Measurements from ENCODE around the gene TFG.

The TFG gene

DNA sequence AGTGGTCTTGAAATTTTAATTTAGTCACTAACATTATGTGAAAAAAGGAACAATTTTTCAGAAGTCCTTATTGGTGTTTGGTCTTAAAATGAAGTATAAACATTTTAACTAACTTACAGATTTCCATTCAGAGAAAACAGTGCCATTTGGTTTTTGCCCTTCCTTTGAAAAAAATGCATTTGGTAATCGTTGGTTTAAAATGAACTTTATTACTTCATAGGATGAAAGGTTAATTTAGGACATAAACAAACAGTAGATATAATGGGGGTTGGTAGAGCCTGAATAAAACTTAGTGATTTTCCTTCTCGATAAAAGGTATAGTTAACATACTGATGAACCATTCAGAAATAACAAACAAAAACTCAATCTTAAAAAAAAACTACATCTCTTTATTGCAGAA lies 39.7 kb downstream of the TFG start:
- WGBS, 2 experiments: 91 to 100% methylated on average over 1 of the region's 2 CpGs
- H3K9me3 ChIP-seq (ENCODE audit: control insufficient read depth, low read length): no peaks in the 10 kb centered on the region
- H3K36me3 ChIP-seq (ENCODE audit: control insufficient read depth, insufficient read depth, low read length): peaks cover 8% of the 10 kb centered on the region
- H3K4me1 ChIP-seq (ENCODE audit: control insufficient read depth, insufficient read depth, low read length): no peaks in the 10 kb centered on the region
- no peak overlapping the region for H3K27ac ChIP-seq (ENCODE audit: insufficient read depth, low read depth, low read length, poor library complexity, severe bottlenecking)
- no peaks in the 10 kb centered on the region for H3K27me3 ChIP-seq (ENCODE audit: control insufficient read depth, insufficient read depth, low read length, poor library complexity, severe bottlenecking)
- no peak overlapping the region for H3K4me3 ChIP-seq (ENCODE audit: insufficient read depth, low read depth, low read length)

DNA sequence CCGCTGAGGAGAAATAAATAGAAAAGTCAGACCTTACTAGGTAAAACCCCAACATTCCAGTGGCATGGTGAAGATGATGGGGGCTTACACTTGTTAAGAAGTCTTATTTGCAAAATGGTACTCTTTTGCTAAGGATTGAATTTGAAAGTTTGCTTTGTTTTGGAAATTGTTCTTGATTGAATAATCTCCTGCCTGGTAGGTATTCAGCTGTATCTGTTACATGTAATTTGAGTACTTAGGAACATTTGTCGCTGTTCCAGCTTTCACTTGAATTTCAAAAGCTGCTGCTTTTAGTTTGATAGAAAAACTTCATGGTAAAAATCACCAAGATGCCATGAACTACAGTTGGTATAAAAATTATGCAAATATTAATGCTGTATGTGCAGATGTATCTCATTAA lies 44.6 kb downstream of the TFG start:
- no peaks in the 10 kb centered on the region for H3K36me3 ChIP-seq (ENCODE audit: control insufficient read depth, insufficient read depth, low read length)
- no peak overlapping the region for H3K27ac ChIP-seq (ENCODE audit: insufficient read depth, low read depth, low read length, poor library complexity, severe bottlenecking)
- H3K9me3 ChIP-seq (ENCODE audit: control insufficient read depth, low read length): no peaks in the 10 kb centered on the region
- no peaks in the 10 kb centered on the region for H3K4me1 ChIP-seq (ENCODE audit: control insufficient read depth, insufficient read depth, low read length)
- WGBS, 2 experiments: 78% methylated on average over 2 of the region's 2 CpGs
- H3K4me3 ChIP-seq (ENCODE audit: insufficient read depth, low read depth, low read length): no peak overlapping the region
- H3K27me3 ChIP-seq (ENCODE audit: control insufficient read depth, insufficient read depth, low read length, poor library complexity, severe bottlenecking): no peaks in the 10 kb centered on the region

DNA sequence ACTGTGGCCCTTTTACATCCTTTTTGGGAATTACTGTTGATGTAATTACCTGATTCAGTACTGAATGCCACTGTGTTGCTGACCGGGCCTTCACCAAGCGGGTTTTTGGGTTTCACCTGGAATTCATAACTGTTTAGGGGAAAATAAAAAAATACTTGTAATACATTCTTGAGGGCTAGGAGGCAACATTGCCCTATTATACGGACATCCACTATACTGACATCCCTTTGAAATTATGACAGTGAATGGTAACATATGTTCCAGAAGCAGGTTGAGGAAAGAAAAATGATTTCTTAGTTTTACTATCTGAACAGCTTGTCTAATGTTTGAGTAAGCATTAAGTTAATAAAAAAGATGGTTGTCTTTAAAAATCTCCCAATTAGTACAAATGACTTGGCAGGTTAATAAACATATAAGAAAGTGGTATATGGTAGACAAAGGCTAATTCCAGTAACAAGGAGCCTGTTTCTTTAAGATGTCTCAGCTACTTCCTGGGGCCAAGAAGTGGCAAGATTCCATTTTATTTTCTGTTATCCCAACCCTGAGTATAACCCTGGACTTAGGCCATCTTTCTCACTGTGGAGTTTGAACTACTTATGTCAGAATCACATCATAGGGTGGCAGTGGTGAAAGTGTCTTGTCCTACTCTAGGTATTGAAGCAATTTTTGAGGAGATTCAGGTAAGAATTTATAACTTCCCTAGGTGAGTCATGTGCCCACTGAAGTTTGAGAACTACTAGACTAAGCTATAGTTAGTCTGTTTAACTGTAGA lies 45.5 kb downstream of the TFG start:
- Histone ChIP-seq H3K4me3 (ENCODE audit: insufficient read depth, low read depth, low read length) (no peak overlapping the region), H3K27ac (ENCODE audit: insufficient read depth, low read depth, low read length, poor library complexity, severe bottlenecking) (no peak overlapping the region), H3K9me3 (ENCODE audit: control insufficient read depth, low read length) (no peaks in the 10 kb centered on the region), H3K36me3 (ENCODE audit: control insufficient read depth, insufficient read depth, low read length) (no peaks in the 10 kb centered on the region), H3K27me3 (ENCODE audit: control insufficient read depth, insufficient read depth, low read length, poor library complexity, severe bottlenecking) (no peaks in the 10 kb centered on the region), H3K4me1 (ENCODE audit: control insufficient read depth, insufficient read depth, low read length) (no peaks in the 10 kb centered on the region)
- WGBS, 2 experiments: 78% methylated on average over 3 of the region's 3 CpGs; no CpG with 5 or more reads in 1 of the 2 experiments

- no peaks in the 10 kb centered on the region for H3K27me3 ChIP-seq (ENCODE audit: control insufficient read depth, insufficient read depth, low read length, poor library complexity, severe bottlenecking)
- H3K4me3 ChIP-seq (ENCODE audit: insufficient read depth, low read depth, low read length): no peak overlapping the region
- H3K27ac ChIP-seq (ENCODE audit: insufficient read depth, low read depth, low read length, poor library complexity, severe bottlenecking): no peak overlapping the region
- WGBS, 2 experiments: 86 to 90% methylated on average over 1 to 2 of the region's 2 CpGs
- no peaks in the 10 kb centered on the region for H3K36me3 ChIP-seq (ENCODE audit: control insufficient read depth, insufficient read depth, low read length)
- H3K9me3 ChIP-seq (ENCODE audit: control insufficient read depth, low read length): no peaks in the 10 kb centered on the region
- no peaks in the 10 kb centered on the region for H3K4me1 ChIP-seq (ENCODE audit: control insufficient read depth, insufficient read depth, low read length)
These were observed 47.1 kb downstream of the TFG start for GRCh38 chr3:100756441-100756840.

- 86 to 89% methylated on average over 3 of the region's 3 CpGs for WGBS, 2 experiments
- Histone ChIP-seq H3K36me3 (ENCODE audit: control insufficient read depth, insufficient read depth, low read length) (no peaks in the 10 kb centered on the region), H3K4me1 (ENCODE audit: control insufficient read depth, insufficient read depth, low read length) (no peaks in the 10 kb centered on the region), H3K4me3 (ENCODE audit: insufficient read depth, low read depth, low read length) (no peak overlapping the region), H3K9me3 (ENCODE audit: control insufficient read depth, low read length) (no peaks in the 10 kb centered on the region), H3K27me3 (ENCODE audit: control insufficient read depth, insufficient read depth, low read length, poor library complexity, severe bottlenecking) (no peaks in the 10 kb centered on the region), H3K27ac (ENCODE audit: insufficient read depth, low read depth, low read length, poor library complexity, severe bottlenecking) (no peak overlapping the region)
These were observed 49.9 kb downstream of the TFG start for GRCh38 chr3:100759159-100759558.

DNA sequence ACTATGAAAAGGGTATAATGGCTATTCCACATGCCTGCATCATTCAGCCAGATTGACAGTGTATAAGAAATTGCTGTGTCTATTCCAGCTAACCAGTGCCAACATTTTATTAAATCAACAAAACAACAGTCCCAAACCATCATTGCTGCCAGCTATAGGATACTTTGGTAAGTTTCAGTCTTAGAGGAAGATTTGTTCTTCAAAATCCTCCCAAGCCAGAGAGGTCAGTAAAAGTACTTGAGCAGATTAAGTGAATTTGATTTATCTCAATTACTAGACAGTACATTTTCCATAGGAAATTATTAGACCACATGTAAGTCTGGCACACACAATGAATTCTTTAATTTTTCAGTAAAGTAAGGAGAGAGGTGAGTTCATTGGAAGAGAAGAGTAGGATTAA lies 50.7 kb downstream of the TFG start:
- no peaks in the 10 kb centered on the region for H3K9me3 ChIP-seq (ENCODE audit: control insufficient read depth, low read length)
- H3K36me3 ChIP-seq (ENCODE audit: control insufficient read depth, insufficient read depth, low read length): no peaks in the 10 kb centered on the region
- H3K4me3 ChIP-seq (ENCODE audit: insufficient read depth, low read depth, low read length): no peak overlapping the region
- H3K27me3 ChIP-seq (ENCODE audit: control insufficient read depth, insufficient read depth, low read length, poor library complexity, severe bottlenecking): no peaks in the 10 kb centered on the region
- H3K4me1 ChIP-seq (ENCODE audit: control insufficient read depth, insufficient read depth, low read length): no peaks in the 10 kb centered on the region
- H3K27ac ChIP-seq (ENCODE audit: insufficient read depth, low read depth, low read length, poor library complexity, severe bottlenecking): no peak overlapping the region

GRCh38 chr3:100760377-100760776 lies 51.1 kb downstream of the TFG start:
- Histone ChIP-seq H3K4me1 (ENCODE audit: control insufficient read depth, insufficient read depth, low read length) (no peaks in the 10 kb centered on the region), H3K9me3 (ENCODE audit: control insufficient read depth, low read length) (no peaks in the 10 kb centered on the region), H3K27me3 (ENCODE audit: control insufficient read depth, insufficient read depth, low read length, poor library complexity, severe bottlenecking) (no peaks in the 10 kb centered on the region), H3K36me3 (ENCODE audit: control insufficient read depth, insufficient read depth, low read length) (no peaks in the 10 kb centered on the region), H3K4me3 (ENCODE audit: insufficient read depth, low read depth, low read length) (no peak overlapping the region), H3K27ac (ENCODE audit: insufficient read depth, low read depth, low read length, poor library complexity, severe bottlenecking) (no peak overlapping the region)
- WGBS, 2 experiments: 84 to 85% methylated on average over 4 of the region's 4 CpGs

- Histone ChIP-seq H3K27ac (ENCODE audit: insufficient read depth, low read depth, low read length, poor library complexity, severe bottlenecking) (no peak overlapping the region), H3K4me1 (ENCODE audit: control insufficient read depth, insufficient read depth, low read length) (no peaks in the 10 kb centered on the region), H3K36me3 (ENCODE audit: control insufficient read depth, insufficient read depth, low read length) (no peaks in the 10 kb centered on the region), H3K27me3 (ENCODE audit: control insufficient read depth, insufficient read depth, low read length, poor library complexity, severe bottlenecking) (no peaks in the 10 kb centered on the region), H3K9me3 (ENCODE audit: control insufficient read depth, low read length) (no peaks in the 10 kb centered on the region), H3K4me3 (ENCODE audit: insufficient read depth, low read depth, low read length) (no peak overlapping the region)
- 20 to 60% methylated on average over 1 of the region's 1 CpG for WGBS, 2 experiments
These were observed 52.1 kb downstream of the TFG start for GRCh38 chr3:100761211-100761942.

DNA sequence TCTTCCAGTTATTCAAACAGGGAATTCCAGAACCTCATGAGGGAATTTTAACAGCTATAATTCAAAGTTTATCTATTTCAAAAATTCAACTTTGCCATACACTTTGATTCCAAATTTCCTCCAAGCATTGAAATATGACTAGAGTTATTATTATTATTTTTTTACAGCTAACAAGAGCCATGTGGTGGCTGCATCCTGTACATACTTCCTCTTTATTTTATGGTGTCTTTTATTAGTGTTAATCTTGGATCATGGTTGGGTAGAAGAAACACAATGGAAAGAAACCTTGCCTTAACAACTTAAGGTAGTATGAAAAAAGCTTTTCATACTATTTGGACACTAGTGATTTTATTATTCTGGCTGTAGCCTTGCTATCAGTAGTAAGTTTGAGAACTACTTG lies 52.7 kb downstream of the TFG start:
- no peaks in the 10 kb centered on the region for H3K36me3 ChIP-seq (ENCODE audit: control insufficient read depth, insufficient read depth, low read length)
- H3K27ac ChIP-seq (ENCODE audit: insufficient read depth, low read depth, low read length, poor library complexity, severe bottlenecking): no peak overlapping the region
- no peaks in the 10 kb centered on the region for H3K9me3 ChIP-seq (ENCODE audit: control insufficient read depth, low read length)
- no peaks in the 10 kb centered on the region for H3K4me1 ChIP-seq (ENCODE audit: control insufficient read depth, insufficient read depth, low read length)
- no peaks in the 10 kb centered on the region for H3K27me3 ChIP-seq (ENCODE audit: control insufficient read depth, insufficient read depth, low read length, poor library complexity, severe bottlenecking)
- H3K4me3 ChIP-seq (ENCODE audit: insufficient read depth, low read depth, low read length): no peak overlapping the region

DNA sequence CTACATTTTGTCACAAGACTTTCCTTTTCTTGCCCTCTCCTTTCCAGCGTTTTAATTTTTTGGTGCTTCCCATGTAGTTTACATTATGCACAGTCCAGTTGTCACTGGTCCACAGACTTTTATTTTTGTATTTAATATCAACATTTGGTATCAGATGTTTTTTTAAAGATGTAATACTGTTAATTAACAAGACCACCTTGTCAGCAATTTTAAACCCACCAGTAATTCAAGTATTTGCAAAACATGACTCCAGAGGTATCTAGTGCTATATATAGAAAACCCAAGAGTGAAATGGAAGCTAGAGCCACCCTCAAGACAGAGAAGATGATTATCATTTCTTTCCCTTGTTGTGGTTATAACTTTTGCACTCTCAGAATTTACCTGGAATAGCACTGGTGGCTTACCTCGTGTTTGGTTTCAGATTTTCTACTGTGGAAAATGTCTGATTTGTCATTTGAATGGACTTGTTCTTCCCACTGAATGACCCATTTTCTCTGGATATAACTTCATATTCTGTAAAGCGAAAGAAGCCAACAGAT lies 56.2 kb downstream of the TFG start:
- H3K27ac ChIP-seq (ENCODE audit: insufficient read depth, low read depth, low read length, poor library complexity, severe bottlenecking): no peak overlapping the region
- H3K4me3 ChIP-seq (ENCODE audit: insufficient read depth, low read depth, low read length): no peak overlapping the region
- WGBS, 2 experiments: 96 to 100% methylated on average over 2 to 3 of the region's 3 CpGs
- H3K27me3 ChIP-seq (ENCODE audit: control insufficient read depth, insufficient read depth, low read length, poor library complexity, severe bottlenecking): no peaks in the 10 kb centered on the region
- no peaks in the 10 kb centered on the region for H3K36me3 ChIP-seq (ENCODE audit: control insufficient read depth, insufficient read depth, low read length)
- H3K4me1 ChIP-seq (ENCODE audit: control insufficient read depth, insufficient read depth, low read length): no peaks in the 10 kb centered on the region
- no peaks in the 10 kb centered on the region for H3K9me3 ChIP-seq (ENCODE audit: control insufficient read depth, low read length)
